ENCODE results near the gene CXCR2.

- TF ChIP-seq, protein P1, sequence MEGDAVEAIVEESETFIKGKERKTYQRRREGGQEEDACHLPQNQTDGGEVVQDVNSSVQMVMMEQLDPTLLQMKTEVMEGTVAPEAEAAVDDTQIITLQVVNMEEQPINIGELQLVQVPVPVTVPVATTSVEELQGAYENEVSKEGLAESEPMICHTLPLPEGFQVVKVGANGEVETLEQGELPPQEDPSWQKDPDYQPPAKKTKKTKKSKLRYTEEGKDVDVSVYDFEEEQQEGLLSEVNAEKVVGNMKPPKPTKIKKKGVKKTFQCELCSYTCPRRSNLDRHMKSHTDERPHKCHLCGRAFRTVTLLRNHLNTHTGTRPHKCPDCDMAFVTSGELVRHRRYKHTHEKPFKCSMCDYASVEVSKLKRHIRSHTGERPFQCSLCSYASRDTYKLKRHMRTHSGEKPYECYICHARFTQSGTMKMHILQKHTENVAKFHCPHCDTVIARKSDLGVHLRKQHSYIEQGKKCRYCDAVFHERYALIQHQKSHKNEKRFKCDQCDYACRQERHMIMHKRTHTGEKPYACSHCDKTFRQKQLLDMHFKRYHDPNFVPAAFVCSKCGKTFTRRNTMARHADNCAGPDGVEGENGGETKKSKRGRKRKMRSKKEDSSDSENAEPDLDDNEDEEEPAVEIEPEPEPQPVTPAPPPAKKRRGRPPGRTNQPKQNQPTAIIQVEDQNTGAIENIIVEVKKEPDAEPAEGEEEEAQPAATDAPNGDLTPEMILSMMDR (conservative IDR thresholded peaks at IDR 0.05), result no peak
- TF ChIP-seq EZH2 (IDR thresholded peaks at IDR 0.05; ENCODE audit: low read depth), result no peak
Observed at GRCh38 chr2:218137514-218137913, 11.7 kb downstream of the CXCR2 start.

Data from PC-9 (cell line).